Spleen (tissue), 11 donors: ENCODE data around the gene MAMLD1. TPM values are rescaled to one million over a fixed set of nuclear protein-coding genes. Genes with fewer than 3 reads are reported as not detected.
A peak's percentile ranks its signal among the peaks of the same experiment; 100 is the strongest.

ENCODE experiments used
- DNase-seq: peaks from one replicate; pipeline ENCODE4 v3.0.0-alpha.2; 2020
- H3K27ac ChIP-seq, 8 donors: fragments of 200-600 bp; sonication (generic) in 7 of 8; 1 replicate in 4 of 8; 2 replicates in 4 of 8; pipeline versions ENCODE4 v1.5.0 to v1.8.0; 2016 to 2021; ENCODE audit warnings: inconsistent platforms in 4 of 8, mild to moderate bottlenecking in 4 of 8, moderate library complexity in 1 of 8
- H3K27me3 ChIP-seq, 7 donors: fragments of 200-600 bp; sonication (generic) in 6 of 7; replicated peaks in 1 of 7; 1 replicate in 4 of 7; 2 replicates in 3 of 7; pipeline versions ENCODE4 v1.5.0 to v1.8.0; 2016 to 2021; ENCODE audit warnings: inconsistent platforms in 3 of 7, mild to moderate bottlenecking in 1 of 7
- H3K36me3 ChIP-seq, 6 donors: fragments of 200-600 bp; sonication (generic) in 5 of 6; 1 replicate in 4 of 6; 2 replicates in 2 of 6; pipeline versions ENCODE4 v1.5.0 to v1.8.0; 2016 to 2021; ENCODE audit warnings: inconsistent platforms in 2 of 6
- H3K4me1 ChIP-seq, 6 donors: fragments of 200-600 bp; sonication (generic) in 5 of 6; 1 replicate in 3 of 6; 2 replicates in 3 of 6; pipeline versions ENCODE4 v1.5.0 to v1.8.0; 2016 to 2021; ENCODE audit warnings: inconsistent platforms in 3 of 6
- H3K4me3 ChIP-seq, 8 donors: fragments of 200-600 bp; sonication (generic) in 7 of 8; 1 replicate in 4 of 8; 2 replicates in 4 of 8; pipeline versions ENCODE4 v1.5.0 to v1.8.0; 2016 to 2021; ENCODE audit warnings: inconsistent platforms in 4 of 8, mild to moderate bottlenecking in 4 of 8, moderate library complexity in 2 of 8
- H3K9me3 ChIP-seq, 8 donors: fragments of 200-600 bp; sonication (generic) in 7 of 8; 1 replicate in 4 of 8; 2 replicates in 4 of 8; pipeline versions ENCODE4 v1.5.0 to v1.8.0; 2016 to 2021; ENCODE audit warnings: inconsistent platforms in 4 of 8
- CTCF ChIP-seq, 11 experiments: fragments of 200-600 bp in 7 of 11; fragments of 450-650 bp in 4 of 11; sonication (generic) in 4 of 11; IDR thresholded peaks in 8 of 11; conservative IDR thresholded peaks in 3 of 11; 1 replicate in 7 of 11; 2 replicates in 4 of 11; pipeline versions ENCODE4 v1.4.0 to v1.8.0; 2016 to 2021; ENCODE audit warnings: antibody characterized with exemption in 11 of 11, inconsistent platforms in 4 of 11, mild to moderate bottlenecking in 1 of 11
- POLR2A ChIP-seq, 3 donors: fragments of 450-650 bp; IDR thresholded peaks; one replicate each; pipeline ENCODE4 v1.5.1; 2017; ENCODE audit warnings: antibody characterized with exemption in 3 of 3, mild to moderate bottlenecking in 1 of 3
- POLR2AphosphoS5 ChIP-seq, 3 donors: sonication (generic); formaldehyde crosslinking; IDR thresholded peaks; one replicate each; pipeline ENCODE4 v1.5.1; 2017; ENCODE audit warnings: antibody characterized with exemption in 3 of 3
- WGBS, 5 donors: extraction: QIAGEN DNeasy Blood & Tissue Kit in 3 of 5; methylation state at CpG; one replicate each; pipeline versions ENCODE4 v1.1.5 to v1.1.7; 2013 to 2018; 5-methylcytosine and 5-hydroxymethylcytosine counted together
- intact Hi-C: fragments of 100-400 bp; cut with DNase I; formaldehyde crosslinking; loops from one replicate; pipeline ENCODE4 v1.15.0; 2023; ENCODE audit warnings: low total_unique reads
- polyA plus RNA-seq, 3 donors: library from polyadenylated mRNA; stranded (reverse); fragments of 200-250 nt; gene quantifications; one replicate each; pipeline ENCODE4 v1.2.1, GENCODE V29; 2013
- total RNA-seq, 7 donors: library from RNA; depleted of rRNA in 3 of 7; stranded (reverse); fragments of >200 nt in 3 of 7; fragmentation: NEBNext Ultra II Directional in 4 of 7; extraction: Animal tissue kit (Norgen Biotek cat#: 25700) in 4 of 7; gene quantifications; one replicate each; pipeline versions ENCODE4 v1.1.0 to v1.2.1, GENCODE V29; 2016 to 2021
- donor health status: healthy with polysubstance abuse.
- donor health status: DM: no; HTN: no; CAD: no; lungs with moderate emphysema.
- donor health status: DM: no; HTN: no; CAD: no.
- donor health status: Bipolar disorder and iron deficiency.
- donor health status: healthy.
- donor health status: DM: no; HTN: no; CAD: no.
- donor health status: DM: yes; HTN: yes; CAD: no.

Gene MAMLD1
- total and polyA plus RNA-seq, 10 donors = 1.2 to 7.3 (median 3.7) TPM

DNA sequence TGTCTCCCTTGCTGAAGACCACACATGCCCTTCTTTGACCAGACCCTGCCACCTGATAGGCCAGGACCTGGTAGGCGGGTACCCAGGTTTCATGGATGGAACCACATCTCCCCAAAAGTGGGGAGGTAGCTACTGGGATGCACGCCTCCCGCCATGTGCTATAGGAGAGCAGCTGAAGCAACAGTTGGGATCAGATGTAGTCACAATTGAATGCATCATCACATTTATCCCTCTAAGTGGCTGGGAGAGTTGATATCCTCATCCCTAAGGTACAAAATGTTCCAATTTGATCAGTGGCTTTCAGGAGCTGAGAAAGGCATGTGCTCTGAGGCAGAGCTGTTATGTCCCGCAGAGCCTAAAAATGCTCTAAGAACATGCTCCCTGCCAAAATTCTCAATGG lies 151.3 kb downstream of the MAMLD1 start:
- peak overlapping the region in 1 of 8 donors; percentile 18 for H3K27ac ChIP-seq
- intact Hi-C loops = no loop called here
- peaks cover 0 to 7% (median 0%) of the 10 kb centered on the region in 7 donors for H3K27me3 ChIP-seq
- H3K4me1 ChIP-seq = no peaks in the 10 kb centered on the region
- peak; percentile 39 for DNase-seq
- WGBS, 5 donors = 71 to 97% (median 91%) methylated on average over 1 to 4 of the region's 4 CpGs
- TF ChIP-seq POLR2A (IDR thresholded peaks at IDR 0.05) = no peak
- TF ChIP-seq CTCF (IDR thresholded peaks at IDR 0.05 in 8 of 11, conservative IDR thresholded peaks at IDR 0.05 in 3 of 11) = no peak
- no peak for TF ChIP-seq POLR2AphosphoS5 (IDR thresholded peaks at IDR 0.05)
- H3K4me3 ChIP-seq = no peak overlapping the region
- H3K9me3 ChIP-seq = no peaks in the 10 kb centered on the region
- H3K36me3 ChIP-seq = no peaks in the 10 kb centered on the region

GRCh38 chrX:150515801-150516200 lies 152.7 kb downstream of the MAMLD1 start:
- Histone ChIP-seq H3K9me3 (no peaks in the 10 kb centered on the region), H3K4me3 (no peak overlapping the region), H3K27ac (peak overlapping the region in 3 of 8 donors; percentile 8 to 54 (median 53)), H3K36me3 (no peaks in the 10 kb centered on the region), H3K4me1 (no peaks in the 10 kb centered on the region), H3K27me3 (peaks cover 0 to 7% (median 0%) of the 10 kb centered on the region in 7 donors)
- intact Hi-C loops = no loop called here
- 59 to 68% (median 64%) methylated on average over 1 of the region's 1 CpG for WGBS, 5 donors
- DNase-seq = no peak
- TF ChIP-seq POLR2A (IDR thresholded peaks at IDR 0.05) = no peak
- TF ChIP-seq CTCF (IDR thresholded peaks at IDR 0.05 in 8 of 11, conservative IDR thresholded peaks at IDR 0.05 in 3 of 11) = no peak
- TF ChIP-seq POLR2AphosphoS5 (IDR thresholded peaks at IDR 0.05) = no peak

GRCh38 chrX:150517303-150517910 lies 154.3 kb downstream of the MAMLD1 start:
- no peaks in the 10 kb centered on the region for H3K4me1 ChIP-seq
- no peak for TF ChIP-seq POLR2A (IDR thresholded peaks at IDR 0.05)
- no peak for TF ChIP-seq CTCF (IDR thresholded peaks at IDR 0.05 in 8 of 11, conservative IDR thresholded peaks at IDR 0.05 in 3 of 11)
- TF ChIP-seq POLR2AphosphoS5 (IDR thresholded peaks at IDR 0.05) = no peak
- intact Hi-C loops = no loop called here
- no peaks in the 10 kb centered on the region for H3K9me3 ChIP-seq
- WGBS, 5 donors = 62 to 100% (median 77%) methylated on average over 2 to 4 of the region's 4 CpGs
- no peak overlapping the region for H3K27ac ChIP-seq
- H3K4me3 ChIP-seq = no peak overlapping the region
- H3K27me3 ChIP-seq = peaks cover 0 to 7% (median 0%) of the 10 kb centered on the region in 7 donors
- no peaks in the 10 kb centered on the region for H3K36me3 ChIP-seq
- peak; percentile 65 for DNase-seq

DNA sequence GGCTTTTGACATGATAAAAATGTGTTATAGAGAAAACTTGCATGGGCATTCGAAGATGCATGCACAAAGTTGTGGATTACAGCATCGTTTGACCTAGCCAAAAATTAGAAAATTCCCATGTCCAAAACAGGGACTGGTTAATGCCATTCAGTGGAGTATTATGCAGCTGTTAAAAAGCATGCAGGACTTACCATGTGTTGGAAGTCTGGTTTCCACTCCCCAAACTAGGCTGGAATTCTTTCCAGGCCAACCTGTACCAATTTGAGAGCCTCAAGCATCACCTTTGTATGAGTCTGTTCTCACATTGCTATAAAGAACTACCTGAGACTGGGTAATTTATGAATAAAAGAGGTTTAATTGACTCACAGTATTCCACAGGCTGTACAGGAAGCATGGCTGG lies 159.4 kb downstream of the MAMLD1 start:
- Histone ChIP-seq H3K4me1 (no peaks in the 10 kb centered on the region), H3K36me3 (no peaks in the 10 kb centered on the region), H3K27ac (no peak overlapping the region), H3K27me3 (no peaks in the 10 kb centered on the region), H3K4me3 (no peak overlapping the region), H3K9me3 (no peaks in the 10 kb centered on the region)
- no peak for TF ChIP-seq CTCF (IDR thresholded peaks at IDR 0.05 in 8 of 11, conservative IDR thresholded peaks at IDR 0.05 in 3 of 11)
- DNase-seq = no peak
- WGBS, 5 donors = 62 to 87% (median 83%) methylated on average over 2 of the region's 2 CpGs
- intact Hi-C loops = no loop called here
